Body of pancreas (tissue), 4 donors: ENCODE data around the gene AGPAT3. TPM values are rescaled to one million over a fixed set of nuclear protein-coding genes. Genes with fewer than 3 reads are reported as not detected.

ENCODE experiments used
- ATAC-seq: fragments of 150-250 bp; one replicate; pipeline ENCODE4 v1.9.1; 2016
- DNase-seq, 4 donors: peaks; one replicate each; pipeline ENCODE4 v3.0.0-alpha.2; 2019
- H3K27ac ChIP-seq, 4 donors: fragments of 200-600 bp; sonication (generic); 1 replicate in 3 of 4; 2 replicates in 1 of 4; pipeline versions ENCODE4 v1.5.1 to v1.6.1; 2016 to 2019; ENCODE audit warnings: mild to moderate bottlenecking in 1 of 4, mixed read lengths in 1 of 4, moderate library complexity in 1 of 4
- H3K27me3 ChIP-seq, 2 donors: fragments of 200-600 bp; sonication (generic); one replicate each; pipeline ENCODE4 v1.6.0; 2016; ENCODE audit warnings: mild to moderate bottlenecking in 1 of 2
- H3K36me3 ChIP-seq, 2 donors: fragments of 200-600 bp; sonication (generic); replicated peaks in 1 of 2; 2 replicates each; pipeline ENCODE4 v1.5.1; 2016; ENCODE audit warnings: low read depth in 2 of 2; ENCODE audit not compliant: insufficient read depth in 1 of 2
- H3K4me1 ChIP-seq: fragments of 200-600 bp; sonication (generic); one replicate; pipeline ENCODE4 v1.6.0; 2016
- H3K4me3 ChIP-seq, 2 donors: fragments of 200-600 bp; sonication (generic); 1 replicate in 1 of 2; 2 replicates in 1 of 2; pipeline ENCODE4 v1.5.1; 2016 to 2019
- H3K9me3 ChIP-seq, 3 donors: fragments of 200-600 bp; sonication (generic); 1 replicate in 2 of 3; 2 replicates in 1 of 3; pipeline ENCODE4 v1.5.1; 2016
- POLR2A ChIP-seq, 3 donors: fragments of 450-650 bp; IDR thresholded peaks; one replicate each; pipeline ENCODE4 v1.6.1; 2016; ENCODE audit warnings: antibody characterized with exemption in 3 of 3, mild to moderate bottlenecking in 2 of 3
- WGBS, 2 donors: methylation state at CpG; one replicate each; pipeline ENCODE4 v1.1.5; 2017; 5-methylcytosine and 5-hydroxymethylcytosine counted together
- intact Hi-C: fragments of 100-400 bp; cut with DNase I; formaldehyde crosslinking; loops from one replicate; pipeline ENCODE4 v1.15.1; 2023
- small RNA-seq: library from RNA; depleted of rRNA; stranded (forward); fragments of <200 nt; gene quantifications from one replicate; pipeline ENCODE3, GENCODE V24; 2016
- total RNA-seq, 2 donors: library from RNA; depleted of rRNA; stranded (reverse); fragments of >200 nt; gene quantifications; one replicate each; pipeline ENCODE4 v1.1.0, GENCODE V29; 2016
- TF ChIP-seq, protein P1 (sequence below), 7 experiments: fragments of 450-650 bp in 4 of 7; fragments of 200-600 bp in 3 of 7; sonication (generic) in 3 of 7; IDR thresholded peaks; one replicate each; pipeline ENCODE4 v1.5.1; 2016 to 2019; ENCODE audit warnings: antibody characterized with exemption in 7 of 7

AGPAT3 gene
- total RNA-seq, 2 donors from 2014 or later, result 21.8 to 39.2 TPM

DNA sequence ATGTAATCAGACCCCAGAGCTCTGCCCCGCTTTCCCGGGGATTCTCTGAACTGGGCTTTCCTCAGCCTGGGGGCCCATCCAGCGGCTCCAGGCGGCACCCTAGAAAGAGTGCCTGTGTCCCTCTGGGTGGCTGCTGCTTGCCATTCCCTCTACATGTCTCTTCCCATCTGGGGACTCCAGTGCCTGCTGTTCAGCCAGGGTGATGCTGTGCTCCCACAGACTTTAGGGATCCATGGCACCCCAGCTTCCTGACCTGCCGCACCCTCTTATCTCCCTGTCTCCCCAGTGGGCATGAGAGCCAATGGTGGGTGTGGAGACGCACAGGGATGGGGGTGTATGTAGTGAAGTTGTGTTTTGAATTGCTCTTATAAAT, 163.2 kb downstream of the AGPAT3 start:
- intact Hi-C loops, result no loop called here
- H3K4me3 ChIP-seq, result no peak overlapping the region
- ATAC-seq (no peak), DNase-seq (no peak)
- WGBS, 2 donors, result 96 to 100% methylated on average over 6 of the region's 6 CpGs
- peaks cover 0 to 6% of the 10 kb centered on the region in 2 donors for H3K36me3 ChIP-seq
- H3K27me3 ChIP-seq, result no peaks in the 10 kb centered on the region
- peaks cover 13% of the 10 kb centered on the region for H3K4me1 ChIP-seq
- no peaks in the 10 kb centered on the region for H3K9me3 ChIP-seq
- TF ChIP-seq POLR2A (IDR thresholded peaks at IDR 0.05), result no peak
- TF ChIP-seq, protein P1, sequence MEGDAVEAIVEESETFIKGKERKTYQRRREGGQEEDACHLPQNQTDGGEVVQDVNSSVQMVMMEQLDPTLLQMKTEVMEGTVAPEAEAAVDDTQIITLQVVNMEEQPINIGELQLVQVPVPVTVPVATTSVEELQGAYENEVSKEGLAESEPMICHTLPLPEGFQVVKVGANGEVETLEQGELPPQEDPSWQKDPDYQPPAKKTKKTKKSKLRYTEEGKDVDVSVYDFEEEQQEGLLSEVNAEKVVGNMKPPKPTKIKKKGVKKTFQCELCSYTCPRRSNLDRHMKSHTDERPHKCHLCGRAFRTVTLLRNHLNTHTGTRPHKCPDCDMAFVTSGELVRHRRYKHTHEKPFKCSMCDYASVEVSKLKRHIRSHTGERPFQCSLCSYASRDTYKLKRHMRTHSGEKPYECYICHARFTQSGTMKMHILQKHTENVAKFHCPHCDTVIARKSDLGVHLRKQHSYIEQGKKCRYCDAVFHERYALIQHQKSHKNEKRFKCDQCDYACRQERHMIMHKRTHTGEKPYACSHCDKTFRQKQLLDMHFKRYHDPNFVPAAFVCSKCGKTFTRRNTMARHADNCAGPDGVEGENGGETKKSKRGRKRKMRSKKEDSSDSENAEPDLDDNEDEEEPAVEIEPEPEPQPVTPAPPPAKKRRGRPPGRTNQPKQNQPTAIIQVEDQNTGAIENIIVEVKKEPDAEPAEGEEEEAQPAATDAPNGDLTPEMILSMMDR (IDR thresholded peaks at IDR 0.05), result no peak
- H3K27ac ChIP-seq, result no peak overlapping the region

DNA sequence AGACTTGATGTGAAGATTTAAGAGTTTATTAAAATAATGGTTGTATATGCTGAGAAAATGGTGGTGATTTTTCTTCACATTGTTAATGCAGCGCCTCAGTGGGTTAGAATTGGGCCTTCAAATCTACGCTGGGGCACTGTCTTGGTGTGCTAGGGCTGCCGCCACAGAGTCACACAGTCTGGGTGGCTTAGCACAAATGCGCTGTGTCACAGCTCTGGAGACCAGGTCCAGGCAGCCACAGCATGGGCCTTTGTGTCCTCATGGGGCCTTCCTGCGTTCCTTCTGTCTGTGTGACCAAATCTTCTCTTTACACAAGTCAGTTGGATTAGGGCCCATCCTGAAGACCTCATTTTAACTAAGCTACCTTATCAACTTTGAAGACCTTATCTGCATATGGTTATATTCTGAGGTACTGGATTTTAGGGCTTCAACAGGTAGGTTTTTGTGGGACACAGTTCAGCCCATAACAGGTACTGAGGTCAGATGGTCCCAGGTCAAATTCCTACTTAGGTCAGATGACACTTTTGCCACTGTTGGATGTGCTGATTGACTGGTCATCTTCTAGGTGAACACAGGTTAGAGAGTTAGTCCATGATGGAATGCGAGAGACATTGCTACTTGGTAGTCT, 164.6 kb downstream of the AGPAT3 start:
- intact Hi-C loops, result no loop called here
- 99 to 100% methylated on average over 6 of the region's 6 CpGs for WGBS, 2 donors
- H3K4me1 ChIP-seq, result peaks cover 13% of the 10 kb centered on the region
- H3K4me3 ChIP-seq, result no peak overlapping the region
- no peak overlapping the region for H3K27ac ChIP-seq
- TF ChIP-seq POLR2A (IDR thresholded peaks at IDR 0.05), result no peak
- TF ChIP-seq, protein P1 (IDR thresholded peaks at IDR 0.05), result no peak
- no peaks in the 10 kb centered on the region for H3K27me3 ChIP-seq
- ATAC-seq (no peak), DNase-seq (no peak)
- no peaks in the 10 kb centered on the region for H3K9me3 ChIP-seq
- H3K36me3 ChIP-seq, result peaks cover 0 to 9% of the 10 kb centered on the region in 2 donors

DNA sequence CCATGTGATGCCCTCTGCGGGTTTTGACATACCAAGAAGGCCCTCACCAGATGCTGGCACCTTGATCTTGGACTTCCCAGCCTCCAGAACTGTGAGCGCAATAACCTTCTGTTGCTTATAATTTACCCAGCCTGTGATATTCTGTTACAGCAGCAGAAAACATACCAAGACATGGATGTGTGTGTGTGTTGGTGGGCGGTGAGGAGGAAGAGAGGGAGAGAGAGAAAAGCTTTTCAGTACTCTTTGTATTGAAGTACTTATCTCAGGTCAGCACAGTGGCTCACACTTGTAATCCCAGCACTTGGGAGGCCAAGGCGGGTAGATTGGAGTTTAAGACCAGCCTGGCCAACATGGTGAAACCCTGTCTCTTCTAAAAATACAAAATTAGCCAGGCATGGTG, 170.2 kb downstream of the AGPAT3 start:
- DNase-seq (no peak), ATAC-seq (no peak)
- Histone ChIP-seq H3K27ac (no peak overlapping the region), H3K27me3 (no peaks in the 10 kb centered on the region), H3K4me3 (no peak overlapping the region), H3K36me3 (peaks cover 6 to 14% of the 10 kb centered on the region in 2 donors), H3K4me1 (no peaks in the 10 kb centered on the region), H3K9me3 (no peaks in the 10 kb centered on the region)
- WGBS, 2 donors, result 92 to 95% methylated on average over 4 of the region's 4 CpGs
- TF ChIP-seq POLR2A (IDR thresholded peaks at IDR 0.05), result no peak
- TF ChIP-seq, protein P1 (IDR thresholded peaks at IDR 0.05), result no peak
- intact Hi-C loops, result no loop called here

Small RNA genes within 50 kb of the gene (small RNA-seq; reads per million reads assigned to genes)
- gene RNU6-1150P, result not detected
- not detected for gene RNU6-859P

Other genes with a start within 250 kb of the AGPAT3 start
- gene HSF2BP, start 205.7 kb upstream of the AGPAT3 start, total RNA-seq, result 1 to 10 TPM; 3.1 to 4.3 TPM
- gene RRP1B, start 205.7 kb upstream of the AGPAT3 start, total RNA-seq, result 10 to 100 TPM; 15.8 to 19.1 TPM
- 10 to 100 TPM; 33.7 to 68.9 TPM for gene PDXK, start 146.1 kb upstream of the AGPAT3 start, total RNA-seq
- 10 to 100 TPM in 1 of 2 donors, 1 to 10 TPM in 1; 8.6 to 11.9 TPM for gene CSTB, start 88.9 kb upstream of the AGPAT3 start, total RNA-seq
- gene RRP1, start 75.6 kb upstream of the AGPAT3 start, total RNA-seq, result 10 to 100 TPM in 1 of 2 donors, 1 to 10 TPM in 1; 9.9 to 27.7 TPM
- 10 to 100 TPM; 10.9 to 26.4 TPM for gene TRAPPC10, start 147.1 kb downstream of the AGPAT3 start, total RNA-seq
- gene PWP2, start 242.2 kb downstream of the AGPAT3 start, total RNA-seq, result 10 to 100 TPM in 1 of 2 donors, 1 to 10 TPM in 1; 6.5 to 14.5 TPM